ENCODE measurements around the gene SEMA3F.

SEMA3F gene

GRCh38 chr3:50155891-50156290 lies 767 bp downstream of the SEMA3F start:
- no peak for DNase-seq (ENCODE audit: low read depth in 2 of 2)

GRCh38 chr3:50156549-50157493 lies 1.7 kb downstream of the SEMA3F start:
- DNase-seq (ENCODE audit: low read depth in 2 of 2) = no peak

DNA sequence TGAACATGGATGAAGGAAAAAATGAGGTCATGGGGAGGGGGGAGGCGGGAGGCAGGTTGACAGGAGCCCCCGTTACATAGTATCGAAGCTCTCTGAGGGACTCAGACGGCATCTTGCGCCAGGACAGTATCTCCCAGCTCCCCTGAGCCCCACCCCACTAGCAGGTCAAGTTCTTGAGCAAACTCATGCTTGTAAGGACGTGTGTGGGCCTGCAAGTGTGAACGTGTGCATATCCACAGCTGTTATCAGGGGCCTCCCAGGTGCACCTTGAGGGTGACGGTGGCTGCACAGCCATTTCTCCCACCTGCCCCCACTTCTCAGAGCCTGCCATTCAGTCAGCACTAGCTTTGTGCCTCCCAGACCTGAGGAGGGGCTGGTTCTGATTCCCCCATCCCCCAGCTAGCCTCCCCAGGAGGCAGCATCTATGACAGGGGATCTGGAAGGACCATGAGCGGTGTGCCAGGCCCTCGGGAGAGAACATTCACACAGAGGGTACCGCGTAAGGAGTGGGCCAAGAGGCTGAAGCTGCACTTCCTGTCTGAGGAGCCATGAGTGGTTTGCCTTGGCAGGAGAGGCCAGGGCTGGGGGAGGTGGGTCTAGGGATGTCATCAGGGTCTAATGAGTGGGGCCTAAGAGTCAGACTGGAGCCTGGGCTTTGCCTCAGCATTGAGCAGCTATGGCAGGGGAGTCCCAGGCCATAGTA lies 2.9 kb downstream of the SEMA3F start:
- DNase-seq (ENCODE audit: low read depth in 2 of 2) = no peak

DNA sequence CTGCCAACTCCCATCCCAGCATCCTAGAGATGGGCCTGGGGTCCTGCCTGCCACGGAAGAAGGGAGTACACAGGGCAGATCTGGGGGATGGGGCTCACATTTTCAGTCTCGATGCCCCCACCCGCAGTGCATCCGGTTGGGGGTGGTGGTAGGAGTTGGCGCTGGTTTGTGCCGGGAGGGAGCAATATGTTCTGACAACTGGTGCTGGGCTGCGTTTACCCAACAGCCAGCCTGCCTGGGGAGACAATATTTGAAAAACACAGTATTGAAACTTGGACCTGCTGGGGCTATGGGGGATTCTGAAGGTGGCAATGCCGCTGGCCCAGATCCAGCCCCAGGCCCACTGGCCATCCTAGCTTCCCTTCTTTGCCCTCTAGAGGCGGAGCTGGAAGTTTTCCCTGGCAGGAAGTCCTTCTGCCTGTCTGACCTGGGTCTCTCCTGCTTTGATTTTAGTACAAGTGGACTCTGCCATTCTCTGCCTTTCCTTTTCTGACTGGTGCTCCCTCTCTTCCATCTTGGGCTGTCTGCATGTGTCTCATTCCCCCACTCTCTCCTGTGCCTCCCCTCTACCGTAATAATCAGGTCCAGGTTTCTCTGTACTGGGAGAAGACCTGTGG lies 3.5 kb downstream of the SEMA3F start:
- DNase-seq (ENCODE audit: low read depth in 2 of 2) = no peak

DNA sequence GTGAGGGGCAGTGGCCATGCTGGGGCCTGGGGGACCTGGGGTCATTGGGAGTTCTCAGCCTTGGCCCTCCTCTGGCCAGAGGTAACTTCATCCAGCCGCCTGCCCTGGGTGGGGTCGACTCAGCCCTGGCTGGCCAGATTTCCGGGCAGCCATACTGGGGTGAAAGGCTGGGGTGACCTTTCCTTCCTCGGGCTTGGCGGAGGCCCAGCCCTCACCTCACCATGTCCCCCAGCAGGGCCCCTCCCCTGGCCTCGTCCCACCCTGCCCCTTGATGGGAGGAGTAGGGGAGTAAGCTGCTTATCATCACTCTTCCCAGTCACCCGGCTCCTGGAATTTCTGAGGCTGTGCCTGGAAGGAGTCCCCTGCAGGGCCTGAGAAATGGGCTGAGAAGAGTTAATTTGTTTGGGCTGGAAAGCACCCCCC lies 5.4 kb downstream of the SEMA3F start:
- DNase-seq (ENCODE audit: low read depth in 2 of 2) = no peak

GRCh38 chr3:50161320-50161719 lies 6.2 kb downstream of the SEMA3F start:
- no peak for DNase-seq (ENCODE audit: low read depth in 2 of 2)

DNA sequence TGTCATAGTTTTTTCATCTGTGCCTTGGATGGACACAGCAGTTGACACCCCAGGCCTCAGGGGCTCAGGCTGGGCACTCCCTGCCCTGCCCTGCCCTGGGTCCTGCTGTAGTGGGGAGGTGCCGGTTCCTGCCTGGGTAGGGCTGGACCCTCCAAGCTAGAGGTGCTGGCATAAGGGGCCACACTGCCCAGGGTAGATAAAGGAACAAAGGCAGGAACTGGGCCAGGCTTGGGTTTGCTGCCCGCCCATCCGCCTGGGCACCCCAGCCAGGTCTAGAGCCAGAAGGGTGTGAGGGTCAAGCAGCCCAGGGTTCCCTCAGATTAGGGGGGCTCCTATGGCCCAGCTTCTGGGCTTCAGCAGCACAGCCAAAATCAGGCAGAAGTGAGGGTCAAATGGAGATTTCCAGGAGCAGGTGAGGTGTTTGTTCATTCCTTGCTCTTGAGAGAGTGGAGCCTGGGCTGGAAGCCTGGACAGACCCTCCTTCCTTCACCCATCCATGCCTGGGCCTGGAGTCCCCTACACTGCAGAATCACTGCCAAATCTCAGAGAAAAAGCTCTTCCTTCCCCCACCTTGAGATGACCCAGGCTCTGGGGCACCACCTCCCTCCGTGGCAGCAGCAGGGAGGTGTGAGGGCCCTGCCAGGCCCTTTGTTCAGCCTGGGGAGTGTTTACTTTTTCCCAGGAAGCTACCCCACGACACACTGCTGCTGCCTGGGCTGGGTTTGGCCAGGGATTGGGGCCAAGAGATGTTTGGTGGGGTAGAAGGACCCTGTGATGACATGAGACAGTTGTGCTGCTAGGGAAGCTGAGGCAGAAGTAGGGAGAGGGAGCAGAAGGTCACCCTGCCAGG lies 7.1 kb downstream of the SEMA3F start:
- DNase-seq (ENCODE audit: low read depth in 2 of 2) = no peak

GRCh38 chr3:50163572-50164455 lies 8.7 kb downstream of the SEMA3F start:
- no peak for DNase-seq (ENCODE audit: low read depth in 2 of 2)

DNA sequence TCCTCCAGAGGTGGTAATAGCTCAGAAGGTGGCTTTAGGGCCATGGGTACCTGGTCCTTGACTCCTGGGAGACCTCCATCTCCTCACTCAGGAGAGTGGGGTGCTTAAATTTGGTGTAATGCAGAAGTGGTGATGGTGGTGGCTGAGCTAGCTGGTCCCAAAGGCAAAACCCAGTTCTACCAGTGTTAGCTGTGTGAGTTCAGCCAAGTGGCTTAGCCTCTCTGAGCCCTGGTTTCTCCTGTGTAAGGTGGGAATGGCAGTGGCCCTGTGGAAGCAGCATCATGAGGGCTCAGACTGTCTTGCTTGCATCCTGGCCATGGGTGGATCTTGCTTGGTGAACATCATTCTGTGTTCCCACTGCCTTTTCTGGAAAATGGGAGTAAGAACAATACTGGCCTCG lies 9.4 kb downstream of the SEMA3F start:
- no peak for DNase-seq (ENCODE audit: low read depth in 2 of 2)

GRCh38 chr3:50164984-50165909 lies 10.1 kb downstream of the SEMA3F start:
- no peak for DNase-seq (ENCODE audit: low read depth in 2 of 2)

DNA sequence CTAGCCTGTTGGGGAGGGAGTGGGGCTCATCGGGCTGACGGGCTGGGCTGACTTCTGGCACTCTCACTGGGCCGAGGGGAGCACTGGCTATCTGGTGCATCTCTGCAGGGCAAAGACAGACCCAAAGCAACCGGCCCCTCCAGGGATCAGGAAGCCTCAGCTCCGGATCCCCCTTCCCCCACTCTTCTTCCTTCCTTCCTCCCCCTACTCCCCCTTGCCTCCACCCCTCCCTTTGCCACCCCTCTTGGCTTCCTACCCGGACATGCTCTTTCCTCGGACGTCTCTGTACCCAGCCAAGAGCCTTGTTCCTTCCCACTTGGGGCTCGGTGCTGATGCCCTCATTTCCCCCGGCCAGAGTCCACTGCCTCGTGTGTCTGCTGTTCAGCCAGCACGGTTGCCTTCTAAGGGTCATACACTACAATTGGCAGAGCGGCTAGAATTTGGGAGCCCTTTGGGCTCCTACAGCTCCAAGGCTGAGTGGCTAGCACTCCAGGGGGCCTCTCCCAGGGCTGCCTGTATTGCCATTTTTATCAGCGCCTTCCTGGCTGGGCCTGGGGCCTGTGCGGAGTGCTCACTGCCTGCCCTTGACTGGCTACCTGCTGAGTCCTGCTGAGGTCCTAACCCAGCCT lies 10.9 kb downstream of the SEMA3F start:
- no peak for DNase-seq (ENCODE audit: low read depth in 2 of 2)

GRCh38 chr3:50166620-50167019 lies 11.5 kb downstream of the SEMA3F start:
- no peak for DNase-seq (ENCODE audit: low read depth in 2 of 2)

- no peak for DNase-seq (ENCODE audit: low read depth in 2 of 2)
Measured at GRCh38 chr3:50167069-50167840, 12.1 kb downstream of the SEMA3F start.

DNA sequence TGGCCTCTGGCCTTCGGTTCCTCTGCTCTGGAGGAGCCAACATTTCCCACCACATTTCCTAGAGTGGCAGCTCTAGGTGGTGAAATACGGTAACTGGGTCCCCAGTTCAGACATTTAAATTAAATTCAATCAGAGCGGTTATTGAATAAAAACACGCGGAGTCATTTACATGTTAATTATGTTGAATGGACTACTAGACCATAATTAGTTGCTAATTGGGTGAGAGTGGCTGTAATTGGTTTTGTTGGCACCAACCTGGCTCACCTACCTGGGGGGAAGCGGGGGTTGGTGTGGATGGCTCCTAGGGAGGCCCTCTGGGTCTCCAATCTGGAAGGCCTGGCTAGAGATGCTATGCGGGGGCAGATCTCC lies 12.7 kb downstream of the SEMA3F start:
- no peak for DNase-seq (ENCODE audit: low read depth in 2 of 2)

GRCh38 chr3:50168388-50168787 lies 13.3 kb downstream of the SEMA3F start:
- no peak for DNase-seq (ENCODE audit: low read depth in 2 of 2)

DNA sequence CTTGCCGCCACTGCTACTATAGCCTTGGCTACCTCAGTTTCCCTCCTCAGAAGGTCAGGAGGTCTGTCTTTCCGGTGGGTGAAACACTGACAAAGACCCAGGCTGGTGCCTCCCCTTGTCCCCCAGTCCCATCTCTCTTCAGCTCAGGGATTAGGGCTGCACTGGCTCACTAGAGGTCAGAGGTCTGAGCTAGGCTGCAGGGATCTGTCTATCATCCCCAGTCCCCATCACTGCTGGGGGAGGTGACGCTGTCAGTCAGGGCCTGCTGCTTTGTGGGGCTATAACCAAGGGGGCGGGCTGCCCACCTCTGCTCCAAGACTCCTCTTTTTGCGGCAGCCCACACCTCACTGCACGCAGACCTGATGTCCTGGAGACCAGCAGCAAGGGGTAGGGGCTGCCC lies 13.7 kb downstream of the SEMA3F start:
- no peak for DNase-seq (ENCODE audit: low read depth in 2 of 2)

GRCh38 chr3:50169232-50169832 lies 14.2 kb downstream of the SEMA3F start:
- no peak for DNase-seq (ENCODE audit: low read depth in 2 of 2)

DNA sequence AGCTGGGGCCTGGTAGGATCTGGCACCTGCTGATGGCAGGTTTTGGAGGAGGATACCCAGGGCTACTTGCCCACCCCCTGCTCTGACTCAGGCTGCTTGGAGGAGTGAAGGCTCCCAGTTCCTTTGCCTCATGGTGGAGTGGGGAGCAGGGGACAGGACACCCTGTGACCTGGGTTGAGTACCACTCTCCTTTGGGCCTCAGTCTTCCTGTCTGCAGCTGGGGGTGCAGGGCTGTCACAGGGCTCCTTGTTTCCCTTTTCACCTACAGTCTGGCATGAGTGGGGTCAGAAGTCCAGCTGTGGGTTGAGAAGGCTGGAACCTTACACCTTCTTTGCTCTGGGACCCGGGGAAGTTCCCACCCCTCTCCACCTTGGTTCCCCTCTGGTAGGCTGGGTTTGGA lies 14.7 kb downstream of the SEMA3F start:
- DNase-seq (ENCODE audit: low read depth in 2 of 2) = no peak
